GM23248 (cell line): ENCODE measurements around the gene LSS. TPM values are rescaled to one million over a fixed set of nuclear protein-coding genes. Genes with fewer than 3 reads are reported as not detected.
"Not testable (repeated sequence)": the region's sequence is repeated elsewhere in the genome, so short reads cannot be mapped to it uniquely, and the experiment has no call there.

Experiments used
- DNase-seq: peaks from one replicate; pipeline ENCODE4 v3.0.0-alpha.2; 2015
- H2AFZ ChIP-seq: fragments of 200-600 bp; sonication (generic); 2 replicates; pipeline ENCODE4 v1.6.1; 2016; ENCODE audit warnings: antibody characterized with exemption
- H3F3A ChIP-seq: fragments of 200-600 bp; sonication (generic); 2 replicates; pipeline ENCODE4 v1.6.1; 2016; ENCODE audit warnings: mild to moderate bottlenecking, antibody characterized with exemption, mixed run types; ENCODE audit not compliant: insufficient read depth
- H3K27ac ChIP-seq: fragments of 200-600 bp; sonication (generic); 2 replicates; pipeline ENCODE4 v1.5.1; 2016; ENCODE audit warnings: mild to moderate bottlenecking
- H3K27me3 ChIP-seq: fragments of 200-600 bp; sonication (generic); replicated peaks from 2 replicates; pipeline ENCODE4 v1.6.1; 2016; ENCODE audit warnings: mild to moderate bottlenecking; ENCODE audit not compliant: insufficient read depth
- H3K36me3 ChIP-seq: fragments of 200-600 bp; sonication (generic); 2 replicates; pipeline ENCODE4 v1.6.1; 2016; ENCODE audit warnings: low read depth, mild to moderate bottlenecking
- H3K4me1 ChIP-seq: fragments of 200-600 bp; sonication (generic); 2 replicates; pipeline ENCODE4 v1.6.1; 2016; ENCODE audit warnings: mild to moderate bottlenecking; ENCODE audit not compliant: insufficient read depth
- H3K4me2 ChIP-seq: fragments of 200-600 bp; sonication (generic); one replicate; pipeline ENCODE4 v1.6.1; 2016; ENCODE audit warnings: mild to moderate bottlenecking; ENCODE audit not compliant: unreplicated experiment
- H3K4me3 ChIP-seq: fragments of 200-600 bp; sonication (generic); 2 replicates; pipeline ENCODE4 v1.5.1; 2016; ENCODE audit warnings: mild to moderate bottlenecking
- H3K79me2 ChIP-seq: fragments of 200-600 bp; sonication (generic); 2 replicates; pipeline ENCODE4 v1.6.1; 2016; ENCODE audit warnings: mild to moderate bottlenecking; ENCODE audit not compliant: insufficient read depth
- H3K9ac ChIP-seq: fragments of 200-600 bp; sonication (generic); 2 replicates; pipeline ENCODE4 v1.6.1; 2016; ENCODE audit warnings: mild to moderate bottlenecking
- H3K9me2 ChIP-seq: fragments of 200-600 bp; sonication (generic); 2 replicates; pipeline ENCODE4 v1.6.1; 2016; ENCODE audit warnings: mixed run types, mild to moderate bottlenecking, moderate library complexity; ENCODE audit not compliant: insufficient read depth
- H3K9me3 ChIP-seq: fragments of 200-600 bp; sonication (generic); one replicate; pipeline ENCODE4 v1.6.1; 2017; ENCODE audit warnings: low read depth
- H4K20me1 ChIP-seq: fragments of 200-600 bp; sonication (generic); 2 replicates; pipeline ENCODE4 v1.6.0; 2016; ENCODE audit not compliant: insufficient read depth
- EZH2 ChIP-seq: fragments of 200-600 bp; sonication (generic); IDR thresholded peaks from 2 replicates; pipeline ENCODE4 v1.6.1; 2018; ENCODE audit warnings: antibody characterized with exemption, mild to moderate bottlenecking; ENCODE audit not compliant: insufficient read depth, poor library complexity, severe bottlenecking
- EZH2phosphoT487 ChIP-seq: fragments of 200-600 bp; sonication (generic); IDR thresholded peaks from 2 replicates; pipeline ENCODE4 v1.6.1; 2018; ENCODE audit warnings: antibody characterized with exemption, moderate library complexity, mild to moderate bottlenecking, low read depth; ENCODE audit not compliant: insufficient read depth
- WGBS, 2 experiments: methylation state at CpG; one replicate each; pipeline ENCODE4 v1.1.6; 2015 to 2017; ENCODE audit warnings: low lambda C conversion rate in 2 of 2, low coverage in 1 of 2; ENCODE audit errors: missing lambda C conversion rate in 2 of 2; 5-methylcytosine and 5-hydroxymethylcytosine counted together
- in situ Hi-C: fragments of 300-500 bp; cut with MboI; formaldehyde crosslinking; loops from 2 replicates; pipeline ENCODE4 v1.15.0; 2020
- polyA plus RNA-seq: library from polyadenylated mRNA; unstranded; fragments of >200 nt; fragmentation: Nextera tagmentation; extraction: Ambion mirVana; gene quantifications from 2 replicates; pipeline ENCODE4 v1.2.1, GENCODE V29; 2016
- total RNA-seq: library from RNA; depleted of rRNA; stranded (reverse); fragments of >200 nt; shearing (Covaris generic); gene quantifications from 2 replicates; pipeline ENCODE4 v1.2.3, GENCODE V29; 2014

Gene LSS
- total and polyA plus RNA-seq, 2 experiments from 2014 or later, result 28.0 to 41.1 TPM

GRCh38 chr21:46149205-46149901 lies 79.2 kb downstream of the LSS start:
- no peak overlapping the region for H2AFZ ChIP-seq
- H4K20me1 ChIP-seq, result no peaks in the 10 kb centered on the region
- no peak overlapping the region for H3K27ac ChIP-seq
- no peaks in the 10 kb centered on the region for H3K79me2 ChIP-seq
- H3K9ac ChIP-seq, result no peak overlapping the region
- WGBS, 2 experiments, result 84 to 85% methylated on average over 22 of the region's 22 CpGs
- no peaks in the 10 kb centered on the region for H3K36me3 ChIP-seq
- H3K9me3 ChIP-seq, result no peaks in the 10 kb centered on the region
- no peaks in the 10 kb centered on the region for H3K4me1 ChIP-seq
- no peak for DNase-seq
- H3K9me2 ChIP-seq, result no peaks in the 10 kb centered on the region
- H3F3A ChIP-seq, result peaks cover 6% of the 10 kb centered on the region; the same call in 1 of the 2 replicates
- H3K27me3 ChIP-seq, result no peaks in the 10 kb centered on the region
- no peak for TF ChIP-seq EZH2
- TF ChIP-seq EZH2phosphoT487, result no peak
- in situ Hi-C loops, result no loop called here
- no peak overlapping the region for H3K4me3 ChIP-seq
- no peak overlapping the region for H3K4me2 ChIP-seq

- Histone ChIP-seq H3K9me2 (no peaks in the 10 kb centered on the region), H3K9ac (no peak overlapping the region), H3K9me3 (no peaks in the 10 kb centered on the region), H3K4me2 (no peak overlapping the region), H3K79me2 (no peaks in the 10 kb centered on the region), H2AFZ (no peak overlapping the region), H3K27ac (no peak overlapping the region), H3K27me3 (no peaks in the 10 kb centered on the region), H4K20me1 (no peaks in the 10 kb centered on the region), H3K36me3 (no peaks in the 10 kb centered on the region), H3K4me1 (0 out of 2 replicates have a peak, but pooled peaks cover 4% of the 10 kb centered on the region), H3K4me3 (no peak overlapping the region), H3F3A (peaks cover 6% of the 10 kb centered on the region; the same call in 1 of the 2 replicates)
- 85 to 89% methylated on average over 11 of the region's 11 CpGs for WGBS, 2 experiments
- no peak for TF ChIP-seq EZH2phosphoT487
- TF ChIP-seq EZH2, result no peak
- DNase-seq, result no peak
- in situ Hi-C loops, result no loop called here
Measured at GRCh38 chr21:46148106-46148505, 80.5 kb downstream of the LSS start.

GRCh38 chr21:46147429-46147828 lies 81.1 kb downstream of the LSS start:
- H4K20me1 ChIP-seq, H3K27ac ChIP-seq, in situ Hi-C loops, H3F3A ChIP-seq, H3K4me3 ChIP-seq, H3K9me2 ChIP-seq, H3K4me2 ChIP-seq, H3K79me2 ChIP-seq, H2AFZ ChIP-seq, H3K9me3 ChIP-seq, H3K9ac ChIP-seq, H3K4me1 ChIP-seq, H3K27me3 ChIP-seq, H3K36me3 ChIP-seq: not testable (repeated sequence)
- 84 to 88% methylated on average over 11 to 12 of the region's 12 CpGs for WGBS, 2 experiments
- peak; percentile 47 for DNase-seq

GRCh38 chr21:46146856-46147255 lies 81.7 kb downstream of the LSS start:
- Histone ChIP-seq H3K79me2 (no peaks in the 10 kb centered on the region), H3K27me3 (no peaks in the 10 kb centered on the region), H3K9me3 (no peaks in the 10 kb centered on the region), H3K9me2 (no peaks in the 10 kb centered on the region), H3K36me3 (no peaks in the 10 kb centered on the region), H3K4me2 (no peak overlapping the region), H3K4me3 (no peak overlapping the region), H3F3A (peaks cover 6% of the 10 kb centered on the region; the same call in 1 of the 2 replicates), H3K4me1 (0 out of 2 replicates have a peak, but pooled peaks cover 4% of the 10 kb centered on the region), H2AFZ (no peak overlapping the region), H4K20me1 (no peaks in the 10 kb centered on the region), H3K27ac (no peak overlapping the region), H3K9ac (no peak overlapping the region)
- 78 to 81% methylated on average over 14 of the region's 14 CpGs for WGBS, 2 experiments
- TF ChIP-seq EZH2phosphoT487 (no peak), EZH2 (no peak)
- DNase-seq, result no peak
- in situ Hi-C loops, result no loop called here
